SHP77 treated with DMSO at 0.1 percent for 48 hours (cell line): Measurements from ENCODE around the gene GALNT17.
"Not testable (repeated sequence)": the region's sequence is repeated elsewhere in the genome, so short reads cannot be mapped to it uniquely, and the experiment has no call there.

ENCODE experiments used
- DNase-seq: peaks from one replicate; lab custom pipeline; 2025; lab: John Stamatoyannopoulos, UW

The GALNT17 gene

DNA sequence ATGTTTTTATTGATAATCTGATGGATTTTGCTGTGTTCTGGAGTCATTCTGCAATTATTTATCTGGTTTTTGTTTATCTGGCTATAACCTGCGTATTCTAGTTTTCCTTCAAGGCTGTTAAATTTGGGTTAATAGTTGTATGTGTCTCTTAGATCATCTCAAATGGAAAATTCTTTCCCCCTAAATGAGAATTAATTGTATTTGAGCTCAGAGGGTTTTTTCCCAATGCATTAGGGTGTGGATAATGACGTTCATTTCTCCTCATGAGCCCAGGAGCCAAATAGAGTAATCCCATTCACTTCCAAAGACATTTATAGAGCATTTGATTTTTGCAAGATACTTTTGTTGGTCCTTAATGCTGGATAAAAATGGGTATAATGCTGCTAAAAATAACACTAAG is 564.6 kb downstream of the GALNT17 start:
- no peak for DNase-seq

DNA sequence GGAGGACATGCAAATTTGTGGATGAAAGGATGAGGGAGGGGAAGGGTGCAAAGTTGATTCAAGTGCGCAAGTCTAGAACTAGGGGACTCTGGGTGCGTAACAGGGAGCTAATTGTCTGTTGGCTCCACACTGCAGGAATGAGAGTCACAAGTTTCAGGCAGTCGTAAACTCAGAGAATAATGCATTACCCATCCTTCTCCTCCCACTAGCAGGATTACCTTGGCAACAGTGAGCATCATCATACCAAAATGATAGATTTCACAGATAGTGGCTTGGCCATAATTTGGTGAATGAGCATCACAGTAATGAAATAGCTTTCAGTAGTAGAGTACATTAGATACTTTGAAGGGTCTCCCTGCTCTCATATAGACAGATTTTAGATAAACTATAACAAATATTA is 565.5 kb downstream of the GALNT17 start:
- DNase-seq = no peak

DNA sequence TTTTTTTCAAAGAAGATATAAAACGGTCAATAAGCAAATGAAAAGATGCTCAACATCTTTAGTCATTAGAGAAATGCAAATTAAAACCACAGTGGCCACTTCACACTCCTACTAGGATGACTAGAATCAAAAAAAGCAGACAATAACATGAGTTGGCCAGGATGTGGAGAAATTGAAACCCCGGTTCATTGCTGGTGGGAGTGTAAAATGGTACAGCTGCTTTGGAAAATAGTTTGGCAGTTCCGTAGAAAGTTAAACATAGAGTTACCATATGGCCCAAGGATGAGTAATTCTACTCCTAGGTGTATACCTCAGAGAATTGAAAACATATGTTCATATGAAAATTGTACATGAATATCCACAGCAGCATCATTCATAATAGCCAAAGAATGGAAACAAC is 573.3 kb downstream of the GALNT17 start:
- DNase-seq = no peak

DNA sequence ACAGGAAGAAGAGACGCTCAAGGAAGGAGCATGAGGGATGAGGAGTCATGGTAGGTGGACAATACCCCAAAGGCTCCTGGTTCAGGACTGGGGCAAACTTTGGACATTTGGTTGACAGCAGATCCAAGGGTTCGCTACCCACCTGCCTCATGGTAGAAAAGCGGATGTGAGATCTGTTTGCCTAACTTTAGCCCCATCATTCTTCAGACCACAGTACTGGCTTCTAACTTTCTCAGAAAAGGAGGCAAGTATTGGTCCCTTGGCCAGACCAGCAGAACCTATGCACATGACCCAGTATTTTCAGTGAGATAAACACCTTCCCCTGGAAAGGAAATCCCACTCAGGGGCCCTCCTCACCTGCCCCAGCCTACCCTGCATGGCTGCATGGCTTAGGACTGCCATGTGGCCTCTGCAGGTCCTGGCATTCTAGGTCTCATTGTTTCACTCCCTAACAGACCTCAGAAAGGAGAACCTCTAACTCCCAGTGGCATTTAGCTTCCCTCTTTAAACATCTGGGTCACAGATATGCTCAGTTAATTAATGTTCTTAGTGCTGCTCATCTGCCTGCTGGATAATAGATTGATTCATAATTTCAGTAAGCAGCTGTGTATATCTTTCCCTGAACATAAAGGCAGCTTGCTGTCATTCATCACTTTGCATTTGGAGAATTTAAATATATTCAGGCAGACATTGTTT is 574.1 kb downstream of the GALNT17 start:
- DNase-seq = no peak

DNA sequence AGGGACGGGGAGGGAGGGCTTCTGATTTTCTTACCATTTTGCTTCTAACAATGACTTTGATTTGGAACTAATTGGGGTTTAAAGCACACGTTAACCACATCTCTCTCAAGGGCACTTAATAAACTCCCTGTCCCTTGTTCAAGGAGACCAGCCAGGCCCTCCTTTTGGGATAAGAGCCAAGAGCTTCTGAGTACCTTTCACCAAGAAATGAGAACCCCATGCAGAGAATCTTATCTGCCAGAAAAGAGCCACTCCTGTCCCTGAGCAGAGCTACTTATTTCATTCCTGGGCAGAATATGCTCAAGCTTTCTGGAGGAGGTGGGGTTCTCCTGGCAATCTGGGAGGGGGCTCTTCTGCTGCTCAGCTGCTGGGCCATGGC is 574.6 kb downstream of the GALNT17 start:
- DNase-seq = no peak

DNA sequence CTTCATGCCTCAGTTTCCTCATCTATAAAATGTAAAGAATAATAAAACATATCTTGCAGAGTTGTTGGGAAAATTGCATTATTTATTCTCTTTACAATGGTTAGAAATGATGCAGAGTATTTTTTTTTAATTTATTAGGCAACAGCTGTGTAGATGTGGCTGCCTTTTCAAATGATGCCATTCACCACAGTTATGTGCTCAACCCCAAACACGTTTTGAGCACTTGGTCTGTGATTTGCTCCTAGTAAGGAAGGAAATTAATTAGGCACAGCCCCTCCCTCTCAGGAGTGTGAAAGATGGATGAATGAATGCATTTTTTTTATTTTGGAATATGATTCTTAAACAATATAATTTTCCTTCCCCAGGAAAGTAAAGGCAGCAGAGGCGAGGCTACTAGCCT is 575.1 kb downstream of the GALNT17 start:
- no peak for DNase-seq

DNA sequence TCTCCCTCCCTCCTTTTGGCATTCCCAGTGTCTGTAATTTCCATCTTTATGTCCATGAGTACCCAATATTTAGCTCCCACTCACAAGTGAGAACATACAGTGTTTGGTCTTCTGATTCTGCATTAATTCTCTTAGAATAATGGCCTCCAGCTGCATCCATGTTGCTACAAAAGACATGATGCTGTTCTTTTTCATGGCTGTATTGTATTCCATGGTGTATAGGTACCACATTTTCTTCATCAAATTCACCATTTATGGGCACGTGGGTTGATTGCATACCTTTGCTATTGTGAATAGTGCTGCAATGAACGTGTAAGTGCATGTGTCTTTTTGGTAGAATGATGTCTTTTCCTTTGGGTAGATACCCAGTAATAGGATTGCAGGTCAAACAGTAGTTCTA is 576.8 kb downstream of the GALNT17 start:
- no peak for DNase-seq

DNA sequence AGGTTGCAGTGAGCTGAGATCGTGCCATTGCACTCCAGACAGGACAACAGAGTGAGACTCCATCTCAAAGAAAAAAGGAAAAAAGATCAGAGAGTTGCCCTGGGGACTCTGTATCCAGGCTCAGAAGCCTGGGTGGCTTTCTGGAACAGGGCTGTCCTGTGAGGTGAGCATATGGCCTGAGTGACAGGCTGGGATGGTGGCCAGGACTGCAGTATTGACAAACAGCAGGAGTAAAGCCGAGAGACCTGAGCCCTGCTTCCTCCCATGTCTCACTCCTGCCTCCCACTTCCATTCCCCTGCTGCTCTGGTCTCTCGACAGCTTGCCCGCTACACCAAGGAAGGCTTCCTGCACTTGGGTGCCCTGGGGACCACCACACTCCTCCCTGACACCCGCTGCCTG is 578.5 kb downstream of the GALNT17 start:
- no peak for DNase-seq

DNA sequence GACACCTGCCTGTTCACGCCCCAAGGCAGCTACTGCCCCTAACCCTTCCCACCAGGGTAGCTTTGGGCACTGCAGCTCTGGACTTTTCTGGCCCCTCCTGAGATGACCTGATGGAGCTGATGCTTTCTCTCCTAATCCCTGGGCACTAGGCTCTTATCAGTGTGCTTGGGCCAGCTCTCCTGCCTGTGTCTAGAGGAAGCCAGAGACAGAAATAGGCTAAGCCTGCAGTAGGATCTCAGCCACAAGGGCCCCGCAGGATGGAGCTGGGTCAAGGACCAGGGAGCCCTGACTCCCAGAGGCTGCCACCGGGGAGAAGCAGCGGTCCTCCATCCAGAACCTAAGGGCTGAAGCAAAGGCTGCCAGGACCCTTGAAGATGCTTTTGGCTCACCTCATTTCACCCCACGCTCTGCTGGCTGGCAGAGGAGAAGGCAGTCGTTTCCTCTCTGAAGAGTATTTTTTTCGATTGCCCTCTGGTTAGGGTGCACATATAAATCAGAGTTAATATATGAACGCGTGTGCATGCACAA is 580.8 kb downstream of the GALNT17 start:
- DNase-seq = no peak

DNA sequence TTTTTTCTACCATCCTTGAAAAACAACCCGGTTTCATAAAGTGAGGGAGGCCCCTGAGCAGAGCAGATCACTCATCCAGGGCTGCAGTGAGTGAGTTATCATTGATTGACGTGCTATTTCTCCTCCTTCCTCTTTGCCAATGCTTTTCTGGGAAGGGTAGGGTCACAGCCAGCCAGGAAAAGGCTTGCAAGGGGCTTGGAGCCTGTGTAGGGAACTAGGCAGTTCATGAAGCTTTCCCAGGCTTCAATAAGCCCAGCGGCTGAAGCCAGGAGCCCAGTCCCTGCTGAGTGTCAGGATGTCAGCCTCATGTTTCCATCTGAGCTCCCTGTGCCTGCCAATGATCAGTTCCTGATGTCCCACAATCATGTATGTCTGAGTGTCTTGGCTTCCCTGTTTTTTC is 584.7 kb downstream of the GALNT17 start:
- DNase-seq = no peak

DNA sequence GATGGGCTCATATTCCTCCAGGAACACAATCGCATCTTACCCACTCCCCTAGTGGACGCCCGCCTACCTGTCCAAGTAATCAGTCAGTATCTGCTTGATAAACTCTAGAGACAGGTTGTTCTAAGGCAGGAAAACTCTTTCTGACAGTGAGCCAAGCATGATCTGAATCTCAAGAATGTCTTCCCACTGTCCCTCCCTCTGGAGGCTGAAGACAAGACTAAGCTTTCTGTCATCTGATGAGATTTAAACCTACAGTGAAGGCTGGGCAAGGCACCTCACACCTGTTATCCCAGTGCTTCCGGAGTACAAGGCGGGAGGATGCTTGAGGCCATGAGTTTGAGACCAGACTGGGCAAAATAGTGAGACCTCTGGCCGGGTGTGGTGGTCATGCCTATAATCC is 586.6 kb downstream of the GALNT17 start:
- DNase-seq = no peak

DNA sequence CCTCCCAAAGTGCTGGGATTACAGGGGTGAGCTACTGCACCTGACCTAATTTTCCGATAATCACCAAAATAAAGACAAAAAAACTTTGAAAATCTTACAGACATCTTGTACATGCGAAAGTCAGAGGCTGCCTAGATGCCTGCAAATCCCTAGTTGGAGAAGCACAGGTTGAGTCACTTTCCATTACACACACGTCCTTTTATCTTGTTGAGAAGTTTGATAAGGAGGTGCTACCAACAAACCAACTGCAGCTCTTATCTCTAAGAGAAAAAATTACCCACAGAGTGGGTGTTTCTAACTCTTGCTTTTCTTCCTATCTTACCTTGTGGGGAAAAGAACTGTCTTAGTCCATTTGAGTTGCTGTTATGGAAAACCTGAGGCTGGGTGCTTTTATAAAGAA is 589.8 kb downstream of the GALNT17 start:
- DNase-seq = no peak

DNA sequence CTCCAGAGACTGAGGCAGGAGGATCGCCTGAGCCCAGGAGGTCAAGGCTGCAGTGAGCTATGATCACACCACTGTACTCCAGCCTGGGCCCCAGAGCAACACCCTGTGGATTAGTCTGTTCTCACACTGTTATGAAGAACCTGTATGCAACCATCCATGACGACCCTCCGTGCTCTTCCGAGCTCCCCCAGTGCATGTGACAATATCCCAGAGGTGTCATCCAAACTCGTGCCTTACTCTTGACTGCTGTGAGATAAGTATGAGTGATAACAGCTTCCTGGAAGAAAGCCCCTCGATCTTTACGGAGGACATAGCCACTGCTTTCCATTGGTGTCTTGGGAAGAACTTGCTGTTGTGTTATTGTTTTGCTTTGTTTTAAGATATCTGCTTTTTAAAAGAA is 591.9 kb downstream of the GALNT17 start:
- no peak for DNase-seq

DNA sequence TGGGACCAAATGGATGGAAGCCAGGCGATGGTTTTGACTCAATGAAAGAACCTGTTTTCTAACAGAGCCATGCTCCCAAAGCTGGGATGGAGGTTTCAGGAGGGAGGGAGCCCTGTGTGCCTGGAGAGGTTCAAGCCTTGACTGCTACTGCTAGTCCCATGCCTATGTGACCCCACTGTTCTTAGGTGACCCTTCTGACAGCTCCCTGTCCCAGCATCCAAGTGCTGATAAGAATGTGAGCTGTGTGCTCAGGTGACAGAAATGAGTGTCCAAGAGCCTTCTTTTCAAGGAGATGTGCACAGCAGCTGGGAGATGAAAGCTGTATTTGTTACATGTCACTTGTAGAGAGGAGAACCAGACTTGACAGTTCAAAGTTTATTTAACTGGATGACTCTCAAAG is 595.4 kb downstream of the GALNT17 start:
- no peak for DNase-seq

DNA sequence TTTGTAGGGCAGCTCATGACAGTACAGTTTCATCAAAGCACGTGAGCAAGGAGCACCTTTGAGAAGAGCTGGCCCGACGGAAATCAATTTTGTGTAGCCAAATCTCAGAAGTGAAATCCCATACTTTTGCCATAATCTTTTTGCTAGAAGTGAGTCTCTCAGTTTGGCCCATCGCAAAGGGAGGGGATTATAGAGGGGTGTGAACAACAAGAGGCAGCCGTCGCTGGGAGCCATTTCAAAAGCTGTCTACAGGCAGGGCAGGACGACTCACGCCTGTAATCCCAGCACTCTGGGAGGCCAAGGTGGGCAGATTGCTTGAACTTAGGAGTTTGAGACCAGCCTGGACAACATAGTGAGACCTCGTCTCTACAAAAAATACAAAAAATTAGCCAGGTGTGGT is 599.8 kb downstream of the GALNT17 start:
- no peak for DNase-seq

DNA sequence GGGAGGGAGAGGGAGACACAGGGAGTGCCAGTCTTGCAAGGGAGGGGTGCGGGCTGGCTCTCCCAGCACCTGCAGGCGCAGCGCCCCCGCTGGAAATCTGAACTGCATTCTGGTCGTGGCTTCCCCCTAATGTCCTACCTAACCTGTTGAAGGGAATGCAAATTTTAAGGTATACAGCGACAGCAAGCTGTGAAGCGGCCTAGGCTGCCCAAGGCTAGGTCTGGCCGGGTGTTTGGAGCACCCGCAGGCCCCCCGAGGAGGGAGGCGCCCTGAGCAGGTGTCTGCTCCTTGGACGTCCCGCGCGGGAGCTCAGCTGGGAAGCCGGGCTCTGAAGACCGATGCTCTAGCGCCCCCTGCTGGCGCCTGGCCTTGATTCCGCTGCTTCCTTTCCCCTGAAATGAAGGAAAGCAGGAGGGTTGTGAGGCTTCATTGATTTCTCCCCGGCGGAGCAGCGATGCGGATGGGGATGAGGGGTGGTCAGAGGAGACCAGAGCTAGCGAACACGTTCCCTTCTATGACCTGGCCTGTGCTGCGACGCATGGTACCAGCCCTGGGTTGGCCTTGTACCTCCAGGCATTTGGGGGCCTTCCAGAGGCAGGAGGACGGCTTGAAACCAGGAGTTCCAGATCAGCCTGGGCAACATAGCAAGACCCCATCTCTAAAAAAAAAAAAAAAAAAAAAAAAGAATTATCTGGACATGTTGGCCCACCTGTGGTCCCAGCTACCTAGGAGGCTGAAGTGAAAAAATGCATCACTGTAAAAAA is 601.3 kb downstream of the GALNT17 start:
- DNase-seq = peak; percentile 7

DNA sequence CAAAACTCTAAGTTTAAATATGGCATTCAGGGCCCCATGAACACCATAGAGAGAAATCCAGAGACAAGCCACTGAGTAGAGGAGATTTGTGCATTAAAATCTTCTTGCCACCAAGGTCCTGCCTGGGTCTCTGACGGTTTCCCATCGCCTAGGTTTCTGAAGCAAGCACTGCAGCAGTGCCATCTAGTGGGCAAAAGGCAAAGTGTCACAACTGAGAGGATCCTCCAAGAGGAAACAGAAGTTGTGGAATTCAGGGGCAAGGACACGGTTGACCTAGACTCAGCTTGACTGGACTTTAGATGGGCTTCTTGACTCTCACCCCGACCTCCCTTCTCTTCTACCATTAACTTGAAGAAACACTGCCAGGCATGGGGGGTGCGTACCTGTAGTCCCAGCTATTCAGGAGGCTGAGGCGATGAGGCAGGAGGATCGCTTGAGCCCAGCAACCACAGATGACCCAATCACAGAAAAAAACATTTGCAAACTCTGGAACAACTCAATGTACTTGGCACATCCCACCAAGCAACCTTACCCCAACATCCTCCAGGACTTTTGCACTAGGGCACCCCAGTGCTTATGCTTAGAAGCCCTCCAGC is 604.1 kb downstream of the GALNT17 start:
- DNase-seq = no peak

DNA sequence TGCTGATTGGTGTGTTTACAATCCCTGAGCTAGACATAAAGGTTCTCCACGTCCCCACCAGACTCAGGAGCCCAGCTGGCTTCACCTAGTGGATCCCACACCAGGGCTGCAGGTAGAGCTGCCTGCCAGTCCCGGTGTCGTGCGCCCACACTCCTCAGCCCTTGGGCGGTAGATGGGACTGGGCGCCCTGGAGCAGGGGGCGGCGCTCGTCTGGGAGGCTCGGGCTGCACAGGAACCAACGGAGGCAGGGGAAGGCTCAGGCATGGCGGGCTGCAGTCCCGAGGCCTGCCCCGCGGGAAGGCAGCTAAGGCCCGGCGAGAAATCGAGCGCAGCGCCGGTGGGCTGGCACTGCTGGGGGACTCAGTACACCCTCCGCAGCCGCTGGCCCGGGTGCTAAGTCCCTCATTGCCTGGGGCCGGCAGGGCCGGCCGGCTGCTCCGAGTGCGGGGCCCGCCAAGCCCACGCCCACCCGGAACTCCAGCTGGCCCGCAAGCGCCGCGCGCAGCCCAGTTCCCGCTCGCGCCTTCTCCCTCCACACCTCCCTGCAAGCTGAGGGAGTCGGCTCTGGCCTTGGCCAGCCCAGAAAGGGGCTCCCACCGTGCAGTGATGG is 606.1 kb downstream of the GALNT17 start:
- DNase-seq = not testable (repeated sequence)

DNA sequence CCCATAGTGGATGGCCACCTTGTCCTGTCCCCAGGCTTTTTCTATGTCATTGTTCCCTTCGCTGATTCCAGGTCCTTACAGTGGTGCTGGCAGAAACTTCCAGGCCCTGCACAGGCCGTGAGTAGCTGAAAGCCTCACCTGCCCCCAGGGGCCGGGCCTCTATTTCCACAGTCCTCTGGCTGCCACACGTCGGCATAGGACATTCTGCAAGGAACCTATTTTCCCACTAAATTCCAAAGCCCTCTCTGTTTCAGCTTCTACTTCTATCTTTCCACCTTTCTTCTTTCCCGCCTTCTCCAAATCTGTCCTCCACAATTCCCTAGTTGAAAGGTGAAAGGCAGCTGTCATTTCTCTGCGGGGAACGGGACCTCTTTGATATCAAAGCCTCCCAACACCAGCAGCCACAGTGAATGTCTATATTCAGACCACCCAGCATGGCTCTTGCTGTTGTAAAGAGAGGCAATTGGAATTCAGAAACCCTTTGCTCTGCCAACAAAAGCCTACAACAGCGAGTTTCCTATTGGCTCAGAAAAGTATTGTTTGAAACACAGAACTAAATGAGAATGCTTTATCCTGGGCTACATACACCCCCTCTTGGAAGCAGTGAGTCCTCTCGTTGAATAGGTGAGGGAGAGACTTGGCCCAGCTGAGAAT is 607.7 kb downstream of the GALNT17 start:
- no peak for DNase-seq

DNA sequence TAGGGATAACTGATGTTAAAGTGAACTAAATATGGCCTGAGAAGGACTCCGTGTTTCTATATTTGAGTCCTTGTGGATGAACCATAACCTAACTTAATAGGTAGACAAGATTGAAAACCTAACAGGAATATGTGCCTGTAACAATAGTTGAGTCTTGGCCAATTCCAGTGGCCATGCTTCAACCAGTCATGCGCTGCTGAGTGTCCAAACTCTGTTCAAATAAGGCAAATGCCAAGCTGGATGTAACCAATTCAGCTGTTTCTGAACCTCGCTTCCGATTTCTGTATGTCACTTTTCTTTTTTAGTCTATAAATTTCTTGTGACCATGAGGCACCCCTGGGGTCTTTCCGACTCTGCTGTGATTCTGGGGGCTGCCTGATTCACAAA is 608.2 kb downstream of the GALNT17 start:
- no peak for DNase-seq

DNA sequence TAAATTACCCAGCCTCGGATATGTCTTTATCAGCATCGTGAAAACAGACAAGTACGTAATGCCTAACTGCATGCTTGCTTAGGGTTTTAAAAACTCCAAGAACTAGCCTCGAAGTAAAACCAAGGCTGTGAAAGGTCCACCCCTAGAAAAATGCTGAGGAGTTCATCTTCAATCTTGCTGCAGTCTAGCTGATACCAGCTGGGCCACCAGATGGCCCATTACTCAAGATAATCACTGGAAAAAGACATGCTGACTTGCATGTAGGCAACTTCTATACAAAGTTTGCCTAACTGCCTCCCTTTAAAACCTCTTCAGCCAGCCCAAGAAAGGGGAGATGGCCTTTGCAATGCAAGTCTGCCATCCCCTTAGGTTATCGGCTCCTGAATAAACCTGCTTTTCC is 614.1 kb downstream of the GALNT17 start:
- no peak for DNase-seq

DNA sequence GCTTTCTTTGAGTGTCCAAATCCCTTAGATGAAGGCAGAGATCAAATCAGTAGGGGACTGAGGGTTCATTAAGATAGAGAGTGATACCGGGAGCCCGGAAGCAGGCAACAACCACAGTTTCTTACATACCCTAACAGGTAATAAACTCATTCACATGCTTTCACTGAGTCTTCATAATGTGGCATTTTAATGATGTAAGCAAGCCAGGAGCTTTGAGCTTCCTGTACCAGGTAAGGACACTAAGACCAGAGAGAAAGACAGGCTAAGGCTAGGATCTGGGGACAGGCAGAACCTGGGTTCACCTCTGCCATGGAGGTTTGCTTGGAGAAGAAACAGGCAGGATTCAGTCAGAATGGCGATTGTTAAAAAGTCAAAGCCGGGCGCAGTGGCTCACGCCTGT is 618.3 kb downstream of the GALNT17 start:
- no peak for DNase-seq
